PC-3 (cell line): Measurements from ENCODE around the gene CTXND2. TPM values are rescaled to one million over a fixed set of nuclear protein-coding genes. Genes with fewer than 3 reads are reported as not detected.

ENCODE experiments used
- ATAC-seq: fragments of 200-7000 bp; cut with Tn5 transposase; 2 replicates; pipeline ENCODE4 v1.9.1; 2020; ENCODE audit warnings: mild to moderate bottlenecking, moderate library complexity
- BruUV-seq: library from RNA; stranded (reverse); fragments of 400-500 nt; replicated peaks from 2 replicates; lab custom pipeline; 2021; lab: Mats Ljungman, UMichigan
- CTCF ChIA-PET: fragments of 300-600 bp; sonication (Branson Sonifier 250); formaldehyde crosslinking; loops from one replicate; lab custom pipeline; 2022; ENCODE audit warnings: antibody characterized with exemption; lab: Charles Lee
- POLR2A ChIA-PET: fragments of 300-600 bp; sonication (Branson Sonifier 250); formaldehyde crosslinking; loops from one replicate; lab custom pipeline; 2022; ENCODE audit warnings: antibody characterized with exemption; ENCODE audit not compliant: unreplicated experiment; lab: Charles Lee
- DNase-seq: peaks from one replicate; pipeline ENCODE4 v3.0.0-alpha.2; 2015
- H2AFZ ChIP-seq: fragments of 300-600 bp; sonication (generic); 2 replicates; pipeline ENCODE4 v1.6.0; 2016; ENCODE audit warnings: antibody characterized with exemption, low read length
- H3F3A ChIP-seq: fragments of 300-600 bp; sonication (generic); one replicate; pipeline ENCODE4 v1.6.0; 2017; ENCODE audit warnings: antibody characterized with exemption, low read length, control low read depth, mild to moderate bottlenecking; ENCODE audit not compliant: unreplicated experiment
- H3K27ac ChIP-seq: fragments of 300-600 bp; sonication (generic); 2 replicates; pipeline ENCODE4 v1.5.1; 2016; ENCODE audit warnings: mild to moderate bottlenecking, low read length
- H3K27me3 ChIP-seq: fragments of 300-600 bp; sonication (generic); 2 replicates; pipeline ENCODE4 v1.6.1; 2016; ENCODE audit warnings: low read length, mixed read lengths
- H3K36me3 ChIP-seq: fragments of 300-600 bp; sonication (generic); 2 replicates; pipeline ENCODE4 v1.6.1; 2016; ENCODE audit warnings: low read depth, mixed run types, low read length, mixed read lengths
- H3K4me1 ChIP-seq: fragments of 300-600 bp; sonication (generic); 2 replicates; pipeline ENCODE4 v1.5.1; 2016; ENCODE audit warnings: low read length; ENCODE audit not compliant: insufficient read depth
- H3K4me2 ChIP-seq: fragments of 300-600 bp; sonication (generic); 2 replicates; pipeline ENCODE4 v1.6.0; 2016; ENCODE audit warnings: low read length
- H3K4me3 ChIP-seq: fragments of 300-600 bp; sonication (generic); 2 replicates; pipeline ENCODE4 v1.5.1; 2016; ENCODE audit warnings: mild to moderate bottlenecking, low read length, mixed read lengths
- H3K79me2 ChIP-seq: fragments of 300-600 bp; sonication (generic); 2 replicates; pipeline ENCODE4 v1.6.1; 2017; ENCODE audit warnings: low read length, mixed read lengths
- H3K9ac ChIP-seq: fragments of 300-600 bp; sonication (generic); 2 replicates; pipeline ENCODE4 v1.6.0; 2016; ENCODE audit warnings: mild to moderate bottlenecking, low read length
- H3K9me2 ChIP-seq: fragments of 300-600 bp; sonication (generic); replicated peaks from 2 replicates; pipeline ENCODE4 v1.6.1; 2016; ENCODE audit warnings: mixed run types, low read length, mixed read lengths
- H3K9me3 ChIP-seq: fragments of 300-600 bp; sonication (generic); 2 replicates; pipeline ENCODE4 v1.6.1; 2016; ENCODE audit warnings: low read length, mixed read lengths
- H4K20me1 ChIP-seq: fragments of 300-600 bp; sonication (generic); 2 replicates; pipeline ENCODE4 v1.6.1; 2016; ENCODE audit warnings: low read length, mixed read lengths
- EZH2 ChIP-seq: fragments of 300-600 bp; sonication (generic); IDR thresholded peaks from one replicate; pipeline ENCODE4 v1.6.1; 2017; ENCODE audit warnings: antibody characterized with exemption, mild to moderate bottlenecking, low read length; ENCODE audit not compliant: unreplicated experiment
- EZH2phosphoT487 ChIP-seq: fragments of 300-600 bp; sonication (generic); IDR thresholded peaks from 2 replicates; pipeline ENCODE4 v1.6.1; 2018; ENCODE audit warnings: mild to moderate bottlenecking, antibody characterized with exemption, low read length, borderline replicate concordance
- intact Hi-C: fragments of 100-400 bp; cut with micrococcal nuclease; formaldehyde crosslinking; loops from 2 replicates; pipeline ENCODE4 v1.9.0; 2023
- total RNA-seq: library from RNA; depleted of rRNA; stranded (reverse); fragments of >200 nt; gene quantifications from 2 replicates; pipeline ENCODE4 v1.2.3, GENCODE V29; 2014
- TF ChIP-seq, protein P1 (sequence below): fragments of 300-600 bp; sonication (generic); conservative IDR thresholded peaks from 2 replicates; pipeline ENCODE4 v1.5.1; 2017; ENCODE audit warnings: antibody characterized with exemption, low read depth, mild to moderate bottlenecking, low read length

The CTXND2 gene
- total RNA-seq, 1 experiment from 2014 or later: not detected

DNA sequence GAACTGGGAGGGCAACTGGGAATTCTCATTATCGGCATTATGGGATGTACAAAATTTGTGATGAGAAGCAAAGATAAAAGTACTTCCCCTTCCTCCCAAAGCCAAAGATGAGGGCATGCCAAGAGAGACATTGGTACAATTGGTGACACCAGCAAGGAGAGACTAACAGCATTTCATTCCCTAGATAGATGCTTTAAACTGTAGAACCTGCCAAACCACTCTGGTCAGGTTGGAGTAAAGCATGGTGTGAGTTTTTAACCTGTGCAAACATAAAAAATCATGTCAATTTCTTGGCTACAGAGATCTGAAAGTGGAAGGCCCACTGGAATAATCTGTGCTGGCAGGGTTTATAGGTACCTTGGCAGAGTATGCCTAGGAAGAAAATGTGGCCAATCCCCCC lies 19.4 kb downstream of the CTXND2 start:
- TF ChIP-seq, protein P1, sequence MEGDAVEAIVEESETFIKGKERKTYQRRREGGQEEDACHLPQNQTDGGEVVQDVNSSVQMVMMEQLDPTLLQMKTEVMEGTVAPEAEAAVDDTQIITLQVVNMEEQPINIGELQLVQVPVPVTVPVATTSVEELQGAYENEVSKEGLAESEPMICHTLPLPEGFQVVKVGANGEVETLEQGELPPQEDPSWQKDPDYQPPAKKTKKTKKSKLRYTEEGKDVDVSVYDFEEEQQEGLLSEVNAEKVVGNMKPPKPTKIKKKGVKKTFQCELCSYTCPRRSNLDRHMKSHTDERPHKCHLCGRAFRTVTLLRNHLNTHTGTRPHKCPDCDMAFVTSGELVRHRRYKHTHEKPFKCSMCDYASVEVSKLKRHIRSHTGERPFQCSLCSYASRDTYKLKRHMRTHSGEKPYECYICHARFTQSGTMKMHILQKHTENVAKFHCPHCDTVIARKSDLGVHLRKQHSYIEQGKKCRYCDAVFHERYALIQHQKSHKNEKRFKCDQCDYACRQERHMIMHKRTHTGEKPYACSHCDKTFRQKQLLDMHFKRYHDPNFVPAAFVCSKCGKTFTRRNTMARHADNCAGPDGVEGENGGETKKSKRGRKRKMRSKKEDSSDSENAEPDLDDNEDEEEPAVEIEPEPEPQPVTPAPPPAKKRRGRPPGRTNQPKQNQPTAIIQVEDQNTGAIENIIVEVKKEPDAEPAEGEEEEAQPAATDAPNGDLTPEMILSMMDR: no peak
- no peak for TF ChIP-seq EZH2phosphoT487
- no peak for TF ChIP-seq EZH2
- DNase-seq: peak; percentile 65
- Histone ChIP-seq H3K27ac (no peak overlapping the region), H3K27me3 (no peaks in the 10 kb centered on the region), H3K4me2 (no peak overlapping the region), H3K9ac (no peak overlapping the region), H3K36me3 (no peaks in the 10 kb centered on the region), H3K4me1 (peaks cover 4% of the 10 kb centered on the region; the same call in 1 of the 2 replicates), H3K79me2 (no peaks in the 10 kb centered on the region), H3K4me3 (no peak overlapping the region), H3K9me3 (peaks cover 4% of the 10 kb centered on the region; the same call in 1 of the 2 replicates), H4K20me1 (no peaks in the 10 kb centered on the region), H3K9me2 (no peaks in the 10 kb centered on the region), H3F3A (no peaks in the 10 kb centered on the region), H2AFZ (no peak overlapping the region)
- ChIA-PET POLR2A (no interaction called here), CTCF (no interaction called here)
- intact Hi-C loops: no loop called here
- BruUV-seq: no TSS peak
- ATAC-seq: peak; percentile 59

- Histone ChIP-seq H3K4me2 (no peak overlapping the region), H3K27me3 (no peaks in the 10 kb centered on the region), H3K79me2 (no peaks in the 10 kb centered on the region), H2AFZ (no peak overlapping the region), H4K20me1 (no peaks in the 10 kb centered on the region), H3F3A (no peaks in the 10 kb centered on the region), H3K36me3 (no peaks in the 10 kb centered on the region), H3K4me3 (no peak overlapping the region), H3K9me3 (peaks cover 4% of the 10 kb centered on the region; the same call in 1 of the 2 replicates), H3K4me1 (peaks cover 4% of the 10 kb centered on the region; the same call in 1 of the 2 replicates), H3K9me2 (no peaks in the 10 kb centered on the region), H3K27ac (no peak overlapping the region), H3K9ac (no peak overlapping the region)
- intact Hi-C loops: no loop called here
- CTCF ChIA-PET: no interaction called here
- TF ChIP-seq, protein P1: no peak
- no peak for TF ChIP-seq EZH2phosphoT487
- no peak for TF ChIP-seq EZH2
- DNase-seq (no peak), ATAC-seq (no peak)
- POLR2A ChIA-PET: no interaction called here
- no TSS peak for BruUV-seq
Observed at GRCh38 chr1:150906813-150907212, 19.9 kb downstream of the CTXND2 start.

DNA sequence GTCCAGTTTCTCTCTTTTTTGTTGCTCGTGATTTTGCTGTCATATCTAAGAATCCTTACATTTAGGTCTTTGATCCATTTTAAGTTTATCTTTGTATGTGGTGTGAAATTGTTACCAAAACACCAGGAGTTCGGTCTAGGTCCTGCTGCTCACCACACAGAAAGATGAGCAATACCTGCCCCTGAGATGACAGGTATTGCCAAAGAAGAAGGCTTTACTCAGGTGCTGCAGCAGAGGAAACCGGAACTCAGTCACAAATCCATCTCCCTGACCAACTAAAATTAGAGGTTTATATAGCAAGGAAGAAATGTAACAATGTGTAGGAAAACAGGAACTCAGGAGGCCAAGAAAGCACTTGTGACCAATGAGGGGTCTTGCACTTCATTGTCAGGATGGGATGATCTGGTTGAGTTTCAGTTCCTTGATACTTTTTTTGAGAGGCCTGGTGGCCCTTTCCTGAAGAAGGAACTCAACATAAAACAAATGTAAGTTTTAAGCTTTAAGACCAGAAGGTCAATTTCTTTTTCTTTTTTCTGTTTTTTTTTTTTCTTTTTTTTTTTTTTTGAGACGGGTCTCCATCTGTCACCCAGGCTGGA lies 22.7 kb downstream of the CTXND2 start:
- Histone ChIP-seq H3K79me2 (no peaks in the 10 kb centered on the region), H2AFZ (no peak overlapping the region), H3K9ac (no peak overlapping the region), H4K20me1 (no peaks in the 10 kb centered on the region), H3K4me1 (peaks cover 4% of the 10 kb centered on the region; the same call in 1 of the 2 replicates), H3F3A (no peaks in the 10 kb centered on the region), H3K27me3 (no peaks in the 10 kb centered on the region), H3K4me3 (no peak overlapping the region), H3K9me3 (peaks cover 4% of the 10 kb centered on the region; the same call in 1 of the 2 replicates), H3K36me3 (no peaks in the 10 kb centered on the region), H3K9me2 (no peaks in the 10 kb centered on the region), H3K4me2 (no peak overlapping the region), H3K27ac (no peak overlapping the region)
- CTCF ChIA-PET: no interaction called here
- intact Hi-C loops: no loop called here
- BruUV-seq: no TSS peak
- no peak for TF ChIP-seq EZH2phosphoT487
- TF ChIP-seq, protein P1: no peak
- TF ChIP-seq EZH2: no peak
- DNase-seq (no peak), ATAC-seq (no peak)
- POLR2A ChIA-PET: interaction anchor here (0.6 kb wide), 1 partner anchor 335 kb away, joined by 9 read pairs; no protein-coding TSS in a partner anchor
